ENCODE results near the gene EVL.

DNA sequence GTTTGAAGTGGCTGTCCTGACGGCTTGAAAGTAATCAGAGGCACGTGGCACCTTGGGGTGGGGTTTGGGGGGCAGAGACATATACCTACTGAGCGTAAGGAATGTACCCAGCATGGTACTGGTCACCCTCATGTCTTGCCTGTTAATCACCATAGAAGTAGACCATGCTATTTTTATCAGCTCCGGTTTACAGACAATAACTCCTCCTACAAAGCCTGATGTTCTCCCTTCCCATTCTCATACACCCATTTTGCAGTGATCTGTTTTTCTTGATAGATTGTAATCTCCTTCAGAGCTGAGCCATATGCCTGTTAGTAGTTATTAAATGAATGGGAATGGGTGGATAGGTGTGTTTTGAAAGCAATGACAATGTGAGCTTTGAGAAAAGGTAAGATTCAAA, 10.5 kb downstream of the EVL start:
- TF ChIP-seq, protein P1, sequence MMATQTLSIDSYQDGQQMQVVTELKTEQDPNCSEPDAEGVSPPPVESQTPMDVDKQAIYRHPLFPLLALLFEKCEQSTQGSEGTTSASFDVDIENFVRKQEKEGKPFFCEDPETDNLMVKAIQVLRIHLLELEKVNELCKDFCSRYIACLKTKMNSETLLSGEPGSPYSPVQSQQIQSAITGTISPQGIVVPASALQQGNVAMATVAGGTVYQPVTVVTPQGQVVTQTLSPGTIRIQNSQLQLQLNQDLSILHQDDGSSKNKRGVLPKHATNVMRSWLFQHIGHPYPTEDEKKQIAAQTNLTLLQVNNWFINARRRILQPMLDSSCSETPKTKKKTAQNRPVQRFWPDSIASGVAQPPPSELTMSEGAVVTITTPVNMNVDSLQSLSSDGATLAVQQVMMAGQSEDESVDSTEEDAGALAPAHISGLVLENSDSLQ (IDR thresholded peaks at IDR 0.05): no peak
- no peak for TF ChIP-seq BHLHE40 (IDR thresholded peaks at IDR 0.05; ENCODE audit: borderline replicate concordance)
